SK-N-MC (cell line): ENCODE data around the gene TBC1D9B.
A peak's percentile ranks its signal among the peaks of the same experiment; 100 is the strongest.

ENCODE experiments used
- DNase-seq: peaks from one replicate; pipeline ENCODE4 v3.0.0-alpha.2; 2011; ENCODE audit warnings: low read depth, low spot score
- H3K27ac ChIP-seq: fragments of 200-600 bp; sonication (generic); 2 replicates; pipeline ENCODE4 v1.5.1; 2016; ENCODE audit warnings: mixed run types
- H3K36me3 ChIP-seq: fragments of 200-600 bp; sonication (generic); 2 replicates; pipeline ENCODE4 v1.6.1; 2017; ENCODE audit warnings: antibody characterized with exemption, low read length, mixed read lengths; ENCODE audit not compliant: insufficient read depth
- H3K4me3 ChIP-seq: fragments of 200-600 bp; sonication (generic); 2 replicates; pipeline ENCODE4 v1.5.1; 2016
- H3K9ac ChIP-seq: fragments of 200-600 bp; sonication (generic); 2 replicates; pipeline ENCODE4 v1.8.0; 2017; ENCODE audit warnings: mixed run types, mixed read lengths; ENCODE audit not compliant: insufficient read length
- H3K9me3 ChIP-seq: fragments of 200-600 bp; sonication (generic); 2 replicates; pipeline ENCODE4 v1.6.1; 2017; ENCODE audit warnings: low read depth, mild to moderate bottlenecking, antibody characterized with exemption, low read length, moderate library complexity, mixed read lengths
- EZH2 ChIP-seq: fragments of 200-600 bp; sonication (generic); IDR thresholded peaks from one replicate; pipeline ENCODE4 v1.6.1; 2017; ENCODE audit warnings: antibody characterized with exemption
- FOXP2 ChIP-seq: optimal IDR thresholded peaks from 2 replicates; pipeline ENCODE3; 2011; ENCODE audit warnings: mild to moderate bottlenecking, moderate library complexity; ENCODE audit not compliant: insufficient read depth; ENCODE audit errors: extremely low read length, control extremely low read depth
- POLR2AphosphoS5 ChIP-seq: IDR thresholded peaks from 2 replicates; pipeline ENCODE4 v1.6.1; 2012; ENCODE audit warnings: mild to moderate bottlenecking, low read depth, low read length, borderline replicate concordance

TBC1D9B gene

DNA sequence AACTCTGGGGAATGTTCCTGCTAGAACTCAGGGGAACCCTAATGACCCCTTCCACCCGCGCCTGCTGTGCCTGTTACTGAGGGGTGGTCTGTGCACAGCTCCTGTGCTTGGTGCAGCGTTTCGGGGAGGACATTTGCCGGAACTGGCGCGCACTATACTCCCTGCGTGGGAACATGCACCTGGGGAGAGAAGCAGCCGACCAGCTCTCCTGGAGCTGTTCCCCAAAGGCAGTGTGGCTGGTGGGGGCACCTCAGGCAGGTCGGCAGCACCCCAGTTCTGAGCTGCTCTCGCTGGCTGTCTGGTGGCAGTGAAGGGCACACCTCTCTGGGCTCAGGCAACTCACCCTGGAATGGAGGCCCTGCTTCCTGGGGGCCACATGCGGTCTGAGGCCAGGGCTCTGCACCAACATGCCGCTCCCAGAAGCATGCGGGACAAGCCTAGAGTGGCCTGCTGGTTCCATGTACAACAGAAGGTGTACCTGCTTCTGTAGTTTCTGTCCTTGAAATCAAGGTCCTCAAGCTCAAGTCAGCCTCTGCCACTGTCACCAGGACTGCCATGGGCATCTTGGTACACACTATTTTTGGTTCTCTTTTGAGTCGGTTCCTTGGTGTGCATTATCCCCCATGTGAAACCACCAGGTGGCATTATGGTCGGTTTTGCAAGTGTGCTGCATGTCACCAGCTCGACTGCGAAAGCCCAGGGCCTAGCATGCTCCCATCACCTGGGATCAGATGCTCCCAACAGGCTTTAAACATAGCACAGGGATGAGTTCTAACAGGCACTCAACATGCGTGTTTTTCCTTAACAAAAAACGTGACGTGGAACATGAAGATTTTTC is 41.2 kb downstream of the TBC1D9B start:
- DNase-seq = no peak
- H3K9me3 ChIP-seq = no peaks in the 10 kb centered on the region
- peaks cover 12% of the 10 kb centered on the region; the same call in 1 of the 2 replicates for H3K36me3 ChIP-seq
- no peak overlapping the region for H3K9ac ChIP-seq
- H3K27ac ChIP-seq = no peak overlapping the region
- no peak for TF ChIP-seq EZH2
- 0 out of 2 replicates have a peak, but pooled peaks have one; percentile 4 for TF ChIP-seq POLR2AphosphoS5
- no peak overlapping the region for H3K4me3 ChIP-seq

DNA sequence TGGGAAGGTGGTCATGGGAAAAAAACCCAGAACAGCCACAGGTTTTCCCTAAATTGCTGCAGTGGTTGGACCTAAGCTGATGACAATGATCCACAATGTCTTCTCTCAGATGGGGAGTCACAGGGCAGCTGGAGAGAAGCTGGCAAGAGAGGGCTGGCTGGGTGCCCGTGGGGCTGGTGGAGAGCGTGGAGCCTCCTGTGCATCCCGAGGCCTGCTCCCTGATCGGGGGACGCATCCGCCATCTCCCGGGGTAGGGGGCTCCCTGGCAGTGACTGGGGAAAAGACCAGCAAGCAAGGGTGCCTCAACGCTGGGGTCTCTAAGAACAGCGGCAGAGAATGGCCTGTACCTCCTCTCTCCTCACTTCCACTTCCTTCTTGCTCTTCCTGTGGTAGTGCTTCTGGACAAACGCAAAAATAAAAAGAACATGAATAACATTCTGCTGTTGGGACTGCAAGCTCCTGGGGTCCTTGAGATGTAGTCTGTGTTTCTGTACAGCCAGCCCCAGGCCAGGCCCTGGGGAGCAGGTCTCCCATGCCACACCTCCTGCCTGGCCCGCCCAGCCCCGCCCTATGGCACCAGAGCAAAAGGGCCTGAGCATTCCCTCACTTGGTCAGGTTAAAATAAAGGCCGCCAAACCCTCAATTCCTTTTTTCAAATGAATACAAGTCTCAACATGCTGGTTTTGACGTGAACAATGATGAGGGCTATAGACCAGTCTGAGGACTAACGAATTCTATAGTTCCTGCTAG is 42.0 kb downstream of the TBC1D9B start:
- no peak for DNase-seq
- Histone ChIP-seq H3K36me3 (peaks cover 12% of the 10 kb centered on the region; the same call in 1 of the 2 replicates), H3K27ac (no peak overlapping the region), H3K4me3 (no peak overlapping the region), H3K9ac (no peak overlapping the region), H3K9me3 (no peaks in the 10 kb centered on the region)
- TF ChIP-seq FOXP2 (no peak), POLR2AphosphoS5 (no peak), EZH2 (no peak)

DNA sequence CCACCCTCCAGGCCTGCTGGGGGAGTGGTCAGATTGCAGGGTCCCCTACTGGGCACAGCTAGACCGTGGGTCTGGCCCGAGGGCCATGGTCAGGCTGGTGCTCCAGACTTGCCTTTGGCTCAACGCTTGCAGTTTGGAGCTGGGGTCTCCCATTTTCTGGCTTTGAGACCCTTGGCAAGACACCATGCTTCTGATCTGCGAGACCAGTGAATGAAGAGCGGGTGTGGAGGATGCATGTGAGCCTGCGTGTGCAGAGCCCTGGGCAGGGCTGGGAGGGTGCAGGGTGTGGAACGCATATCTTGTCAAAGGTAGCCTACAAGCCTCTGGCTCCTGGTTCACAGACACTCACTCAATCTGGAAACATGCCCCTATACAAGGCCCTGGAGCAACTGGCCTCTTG is 43.0 kb downstream of the TBC1D9B start:
- TF ChIP-seq EZH2 (no peak), POLR2AphosphoS5 (no peak), FOXP2 (no peak)
- Histone ChIP-seq H3K4me3 (no peak overlapping the region), H3K9me3 (no peaks in the 10 kb centered on the region), H3K36me3 (peaks cover 12% of the 10 kb centered on the region; the same call in 1 of the 2 replicates), H3K27ac (no peak overlapping the region), H3K9ac (no peak overlapping the region)
- no peak for DNase-seq

DNA sequence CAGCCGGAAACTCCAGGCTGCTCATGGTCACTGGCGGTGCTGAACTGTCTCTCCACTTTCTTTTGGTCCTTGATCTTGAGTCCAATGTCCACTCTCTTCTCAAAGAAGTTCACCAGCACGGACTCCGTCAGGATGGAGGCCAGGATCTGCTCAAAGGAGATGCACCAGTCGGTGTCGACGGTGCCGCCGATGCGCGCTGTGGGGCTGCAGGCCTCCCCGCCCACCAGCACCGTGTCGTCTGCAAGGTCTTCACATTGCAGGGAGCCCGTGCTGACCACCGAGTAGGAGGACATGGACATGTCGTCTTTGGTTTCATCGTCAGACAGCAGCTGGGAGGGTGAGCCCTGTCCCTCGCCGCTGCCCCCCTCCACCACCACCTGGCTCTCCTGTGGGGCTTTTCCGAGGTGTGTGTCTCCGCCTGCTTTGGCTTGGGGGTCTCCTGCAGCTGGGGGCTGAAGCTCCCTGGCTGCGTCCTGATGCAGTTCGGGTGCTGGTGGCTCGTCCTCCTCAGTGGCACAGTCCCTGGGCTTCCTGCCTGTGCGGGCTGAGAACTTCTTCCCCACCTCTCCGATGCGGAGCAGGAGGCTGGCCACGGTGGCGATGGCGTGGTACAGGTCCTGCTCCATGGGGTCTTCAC is 44.1 kb downstream of the TBC1D9B start:
- no peak overlapping the region for H3K9ac ChIP-seq
- no peaks in the 10 kb centered on the region for H3K9me3 ChIP-seq
- peaks cover 12% of the 10 kb centered on the region; the same call in 1 of the 2 replicates for H3K36me3 ChIP-seq
- no peak for TF ChIP-seq EZH2
- TF ChIP-seq POLR2AphosphoS5 = no peak
- no peak for TF ChIP-seq FOXP2
- H3K27ac ChIP-seq = no peak overlapping the region
- no peak for DNase-seq
- no peak overlapping the region for H3K4me3 ChIP-seq

DNA sequence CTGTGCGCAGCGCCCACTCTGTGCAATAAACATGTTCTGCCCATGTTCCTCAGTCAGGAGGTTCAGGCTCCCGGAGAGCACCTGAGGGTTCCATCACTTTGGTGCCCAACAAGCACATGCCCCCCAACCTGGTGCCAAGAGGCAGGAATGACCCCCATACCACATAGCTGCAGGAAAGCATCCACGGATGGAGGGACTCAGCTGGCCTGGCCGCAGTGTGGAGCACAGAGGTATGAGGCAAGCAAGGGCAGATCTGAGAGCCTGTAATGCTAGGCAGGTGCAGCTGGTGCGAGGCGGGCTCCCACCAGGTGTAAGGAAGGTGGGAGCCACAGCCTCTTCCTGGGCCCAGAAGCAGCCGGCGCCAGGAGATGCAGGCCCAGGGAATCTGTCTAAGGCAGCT is 44.8 kb downstream of the TBC1D9B start:
- DNase-seq = no peak
- TF ChIP-seq POLR2AphosphoS5 = no peak
- TF ChIP-seq EZH2 = no peak
- no peak for TF ChIP-seq FOXP2
- Histone ChIP-seq H3K4me3 (no peak overlapping the region), H3K36me3 (peaks cover 9% of the 10 kb centered on the region; the same call in 1 of the 2 replicates), H3K9me3 (no peaks in the 10 kb centered on the region), H3K27ac (no peak overlapping the region), H3K9ac (no peak overlapping the region)

DNA sequence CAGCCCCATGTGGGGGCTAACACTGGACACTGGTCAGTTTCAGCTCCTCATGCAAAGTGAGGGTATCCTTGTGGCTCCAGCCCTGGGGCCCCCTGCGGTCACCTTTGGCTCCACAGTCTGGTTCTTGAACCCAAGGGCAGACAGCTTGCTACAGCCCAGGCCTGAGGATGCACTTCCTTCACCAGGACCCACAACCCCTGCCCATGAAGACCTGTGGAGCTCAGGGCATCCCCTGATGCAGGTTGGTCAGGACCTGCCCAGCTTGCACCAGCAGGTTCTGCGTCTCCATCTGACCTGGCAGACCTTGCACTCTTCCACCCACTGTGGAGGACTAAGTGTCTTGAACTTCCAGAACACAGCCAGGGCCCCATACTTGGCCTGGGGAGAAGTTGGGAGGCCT is 45.4 kb downstream of the TBC1D9B start:
- Histone ChIP-seq H3K9ac (no peak overlapping the region), H3K4me3 (no peak overlapping the region), H3K27ac (no peak overlapping the region), H3K36me3 (peaks cover 9% of the 10 kb centered on the region; the same call in 1 of the 2 replicates), H3K9me3 (no peaks in the 10 kb centered on the region)
- no peak for TF ChIP-seq FOXP2
- TF ChIP-seq EZH2 = no peak
- TF ChIP-seq POLR2AphosphoS5 = no peak
- DNase-seq = no peak

DNA sequence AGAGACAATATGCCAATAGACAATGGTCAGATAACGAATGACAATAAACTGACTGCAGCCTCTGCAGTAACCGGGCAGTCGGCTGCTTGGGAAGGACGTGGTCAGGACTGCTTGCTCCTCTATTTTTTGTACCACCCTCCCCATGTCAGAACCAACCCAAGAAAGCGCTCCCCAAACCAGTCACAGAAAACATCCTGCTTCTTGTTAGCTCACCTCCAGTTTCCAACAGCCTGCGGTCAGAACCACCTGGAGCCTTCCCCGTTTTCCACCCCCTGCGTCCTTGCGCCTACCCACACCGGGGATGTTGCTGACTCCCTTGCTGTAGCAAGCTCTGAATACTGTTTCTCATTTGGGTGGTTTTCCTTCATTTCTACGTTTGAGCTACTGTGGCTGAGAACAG is 47.4 kb downstream of the TBC1D9B start:
- H3K36me3 ChIP-seq = peaks cover 9% of the 10 kb centered on the region; the same call in 1 of the 2 replicates
- DNase-seq = no peak
- H3K9me3 ChIP-seq = no peaks in the 10 kb centered on the region
- no peak overlapping the region for H3K9ac ChIP-seq
- TF ChIP-seq FOXP2 = no peak
- no peak for TF ChIP-seq EZH2
- TF ChIP-seq POLR2AphosphoS5 = no peak
- no peak overlapping the region for H3K4me3 ChIP-seq
- no peak overlapping the region; the same call in 1 of the 2 replicates for H3K27ac ChIP-seq

DNA sequence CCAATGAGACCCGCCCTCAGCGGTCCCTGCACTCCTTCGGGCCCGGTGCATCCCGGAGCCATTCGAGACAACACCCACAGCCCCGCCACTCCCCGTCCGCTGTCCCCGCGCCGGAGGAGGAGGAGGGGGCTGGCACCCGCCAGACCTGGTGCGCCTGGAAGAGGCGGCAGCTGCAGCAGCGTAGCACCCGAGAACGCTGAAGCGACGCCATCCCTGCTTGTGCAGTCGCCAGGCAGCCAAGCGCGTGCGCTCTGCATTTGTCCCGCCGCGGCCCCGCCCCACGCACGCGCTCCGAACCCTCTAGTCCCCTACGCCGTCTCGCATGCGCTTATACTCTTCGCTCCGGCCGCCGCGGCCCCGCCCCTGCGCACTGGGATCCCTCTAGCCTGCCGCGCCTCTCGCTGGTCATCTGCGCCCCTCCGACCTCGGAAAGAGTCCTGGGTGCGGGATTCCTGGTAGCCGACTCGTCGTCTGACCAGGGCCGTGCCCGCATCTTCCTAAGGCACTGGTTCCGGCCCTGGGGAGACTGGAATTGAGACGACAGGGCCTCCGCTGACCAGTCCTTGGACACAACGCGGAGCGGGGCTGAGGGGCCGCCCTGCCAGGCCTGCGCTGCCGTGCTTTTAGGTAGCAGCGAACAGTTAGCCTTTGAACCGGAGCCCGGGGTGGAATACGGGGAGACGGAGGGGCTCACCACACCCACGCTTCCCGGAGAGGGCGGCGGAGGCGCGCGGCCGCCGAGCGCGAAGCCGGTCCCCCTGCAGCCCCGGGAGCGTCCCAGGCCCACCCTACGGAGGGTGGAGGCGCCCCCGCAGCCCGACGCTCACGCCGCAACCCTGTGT is 48.9 kb downstream of the TBC1D9B start, which contains the start of gene MRNIP:
Gene MRNIP (minus strand): TSS at position 232 of the 842 bp plus-strand sequence. CDS start 21 bp downstream, at position 211.
- peak; percentile 16 for DNase-seq
- peak; percentile 45 for TF ChIP-seq FOXP2
- peak; percentile 94 for TF ChIP-seq POLR2AphosphoS5
- no peak for TF ChIP-seq EZH2
- Histone ChIP-seq H3K36me3 (peaks cover 8% of the 10 kb centered on the region; the same call in 1 of the 2 replicates), H3K9me3 (no peaks in the 10 kb centered on the region), H3K27ac (no peak within 1 kb of the TSS), H3K4me3 (peak within 1 kb of the TSS; percentile 97), H3K9ac (peak within 1 kb of the TSS; percentile 88)
